PC-9 (cell line): Measurements from ENCODE around the gene SMARCA4. TPM values are rescaled to one million over a fixed set of nuclear protein-coding genes. Genes with fewer than 3 reads are reported as not detected.

Experiments used
- Bru-seq: library from RNA; stranded (reverse); fragments of 400-500 nt; gene quantifications from one replicate; lab custom pipeline; 2021; lab: Mats Ljungman, UMichigan
- BruChase-seq, 2 experiments: library from RNA; stranded (reverse); fragments of 400-500 nt; gene quantifications; one replicate each; lab custom pipeline; 2021; lab: Mats Ljungman, UMichigan
- BruUV-seq: library from RNA; stranded (reverse); fragments of 400-500 nt; replicated peaks from 2 replicates; lab custom pipeline; 2021; lab: Mats Ljungman, UMichigan
- CTCF ChIA-PET: fragments of 300-600 bp; sonication (Branson Sonifier 250); formaldehyde crosslinking; loops from one replicate; lab custom pipeline; 2022; ENCODE audit warnings: antibody characterized with exemption; lab: Charles Lee
- POLR2A ChIA-PET: fragments of 300-600 bp; sonication (Branson Sonifier 250); formaldehyde crosslinking; loops from one replicate; lab custom pipeline; 2022; ENCODE audit warnings: antibody characterized with exemption; ENCODE audit not compliant: unreplicated experiment; lab: Charles Lee
- DNase-seq, 2 experiments: peaks; one replicate each; pipeline versions ENCODE4 v3.0.0 to v3.0.0-alpha.2; 2015 to 2022; ENCODE audit warnings: mixed read lengths in 1 of 2
- H2AFZ ChIP-seq: fragments of 200-600 bp; sonication (generic); 2 replicates; pipeline ENCODE4 v1.8.1; 2017; ENCODE audit warnings: antibody characterized with exemption
- H3F3A ChIP-seq: fragments of 200-600 bp; sonication (generic); 2 replicates; pipeline ENCODE4 v1.8.1; 2017; ENCODE audit warnings: antibody characterized with exemption, mild to moderate bottlenecking, low read depth; ENCODE audit not compliant: insufficient read depth
- H3K27ac ChIP-seq: fragments of 200-600 bp; sonication (generic); 2 replicates; pipeline ENCODE4 v1.6.1; 2016; ENCODE audit warnings: mixed run types
- H3K27me3 ChIP-seq: fragments of 200-600 bp; sonication (generic); 2 replicates; pipeline ENCODE4 v1.6.1; 2016; ENCODE audit warnings: low read depth, mixed run types; ENCODE audit not compliant: insufficient read depth
- H3K36me3 ChIP-seq: fragments of 200-600 bp; sonication (generic); 2 replicates; pipeline ENCODE4 v1.6.1; 2016; ENCODE audit warnings: low read depth, mixed run types
- H3K4me1 ChIP-seq: fragments of 200-600 bp; sonication (generic); replicated peaks from 2 replicates; pipeline ENCODE4 v1.6.1; 2016; ENCODE audit warnings: mixed run types; ENCODE audit not compliant: insufficient read depth
- H3K4me2 ChIP-seq: fragments of 200-600 bp; sonication (generic); 2 replicates; pipeline ENCODE4 v1.6.1; 2017; ENCODE audit warnings: mixed run types
- H3K4me3 ChIP-seq: fragments of 200-600 bp; sonication (generic); 2 replicates; pipeline ENCODE4 v1.6.1; 2016; ENCODE audit warnings: mixed run types
- H3K79me2 ChIP-seq: fragments of 200-600 bp; sonication (generic); 2 replicates; pipeline ENCODE4 v1.6.1; 2017; ENCODE audit warnings: low read depth, mixed run types
- H3K9me2 ChIP-seq: fragments of 200-600 bp; sonication (generic); 2 replicates; pipeline ENCODE4 v1.8.1; 2017; ENCODE audit warnings: mild to moderate bottlenecking; ENCODE audit not compliant: insufficient read depth
- H3K9me3 ChIP-seq: fragments of 200-600 bp; sonication (generic); 2 replicates; pipeline ENCODE4 v1.8.1; 2016; ENCODE audit warnings: low read depth; ENCODE audit not compliant: insufficient read depth
- H4K20me1 ChIP-seq: fragments of 200-600 bp; sonication (generic); 2 replicates; pipeline ENCODE4 v1.8.1; 2017; ENCODE audit not compliant: insufficient read depth
- EZH2 ChIP-seq: fragments of 200-600 bp; sonication (generic); IDR thresholded peaks from 2 replicates; pipeline ENCODE4 v1.8.0; 2017; ENCODE audit warnings: antibody characterized with exemption, low read depth
- intact Hi-C: fragments of 100-400 bp; cut with micrococcal nuclease; formaldehyde crosslinking; loops from one replicate; pipeline ENCODE4 v1.10.0; 2022; ENCODE audit not compliant: unreplicated experiment
- long read RNA-seq: library from polyadenylated mRNA; stranded (forward); transcript quantifications from one replicate; pipeline ENCODE4 v2.0.0, GENCODE V29; 2022
- total RNA-seq: library from RNA; stranded (reverse); gene quantifications from 2 replicates; pipeline ENCODE4 v1.2.3, GENCODE V29; 2021
- TF ChIP-seq, protein P1 (sequence below): fragments of 200-600 bp; sonication (generic); conservative IDR thresholded peaks from 2 replicates; pipeline ENCODE4 v1.6.1; 2017; ENCODE audit warnings: mixed run types, antibody characterized with exemption, mild to moderate bottlenecking, moderate library complexity

The SMARCA4 gene
- total RNA-seq (128 and 136 TPM in 2 replicates), Bru-seq, nascent RNA (percentile 73 among the genes with signal in this experiment), BruChase-seq, experiment 1, labeled RNA remaining after a 2-hour chase (percentile 71 among the genes with signal in this experiment), BruChase-seq, experiment 2, labeled RNA remaining after a 6-hour chase (percentile 79 among the genes with signal in this experiment)
- long read RNA-seq, full-length matches to known transcripts, result 38 of 120 reads
- long read RNA-seq, partial matches to known transcripts, result 49 of 120 reads
- long read RNA-seq, other reads (novel, unspliced or antisense), result 33 of 120 reads

DNA sequence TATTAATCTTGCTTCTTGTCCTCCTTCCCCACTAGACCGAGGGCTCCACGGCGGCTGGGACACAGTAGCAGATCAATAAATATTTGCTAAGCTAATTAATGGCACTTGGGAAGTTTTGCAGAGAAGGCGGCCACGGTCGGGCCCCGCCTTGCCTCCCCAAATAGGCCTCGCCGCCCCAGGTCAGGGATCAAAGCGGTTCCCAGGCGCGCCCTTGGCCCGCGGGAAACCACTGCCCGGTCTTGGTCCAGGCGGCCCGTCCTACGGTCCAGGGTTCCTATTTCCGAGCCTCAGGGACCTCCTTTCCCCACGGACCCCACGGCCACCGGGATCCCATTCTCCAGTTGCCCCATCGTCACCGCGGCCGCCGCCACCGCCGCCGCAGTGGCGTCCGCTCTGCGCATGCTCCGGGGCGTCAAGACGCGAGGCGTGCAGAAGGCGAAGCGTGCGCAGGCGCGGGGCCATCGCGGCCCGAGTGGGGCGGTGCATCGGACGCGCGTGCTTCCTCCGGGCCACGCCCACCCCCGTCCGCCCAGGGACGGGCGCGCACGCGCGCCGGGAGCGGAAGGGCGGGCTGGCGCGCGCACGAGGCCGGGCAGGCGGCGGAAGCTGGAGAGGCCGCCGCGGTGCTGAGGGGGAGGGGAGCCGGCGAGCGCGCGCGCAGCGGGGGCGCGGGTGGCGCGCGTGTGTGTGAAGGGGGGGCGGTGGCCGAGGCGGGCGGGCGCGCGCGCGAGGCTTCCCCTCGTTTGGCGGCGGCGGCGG lies at the start of gene SMARCA4:
SMARCA4 (plus strand) TSS at position 717 of the 759 bp plus-strand sequence. CDS start 23,122 bp downstream, outside the sequence.
- H4K20me1 ChIP-seq, result peaks cover 32% of the 10 kb centered on the region
- peak; percentile 84 to 98 for DNase-seq
- H3K9me2 ChIP-seq, result no peaks in the 10 kb centered on the region
- H3K79me2 ChIP-seq, result peaks cover 61% of the 10 kb centered on the region
- CTCF ChIA-PET, result no interaction called here
- POLR2A ChIA-PET, result interaction anchor here (0.6 to 1.0 kb wide), 2 partner anchors 14 to 21 kb away, joined by 4 to 8 read pairs; no protein-coding TSS in a partner anchor
- peak within 1 kb of the TSS; percentile 60 for H3K27ac ChIP-seq
- TF ChIP-seq, protein P1, sequence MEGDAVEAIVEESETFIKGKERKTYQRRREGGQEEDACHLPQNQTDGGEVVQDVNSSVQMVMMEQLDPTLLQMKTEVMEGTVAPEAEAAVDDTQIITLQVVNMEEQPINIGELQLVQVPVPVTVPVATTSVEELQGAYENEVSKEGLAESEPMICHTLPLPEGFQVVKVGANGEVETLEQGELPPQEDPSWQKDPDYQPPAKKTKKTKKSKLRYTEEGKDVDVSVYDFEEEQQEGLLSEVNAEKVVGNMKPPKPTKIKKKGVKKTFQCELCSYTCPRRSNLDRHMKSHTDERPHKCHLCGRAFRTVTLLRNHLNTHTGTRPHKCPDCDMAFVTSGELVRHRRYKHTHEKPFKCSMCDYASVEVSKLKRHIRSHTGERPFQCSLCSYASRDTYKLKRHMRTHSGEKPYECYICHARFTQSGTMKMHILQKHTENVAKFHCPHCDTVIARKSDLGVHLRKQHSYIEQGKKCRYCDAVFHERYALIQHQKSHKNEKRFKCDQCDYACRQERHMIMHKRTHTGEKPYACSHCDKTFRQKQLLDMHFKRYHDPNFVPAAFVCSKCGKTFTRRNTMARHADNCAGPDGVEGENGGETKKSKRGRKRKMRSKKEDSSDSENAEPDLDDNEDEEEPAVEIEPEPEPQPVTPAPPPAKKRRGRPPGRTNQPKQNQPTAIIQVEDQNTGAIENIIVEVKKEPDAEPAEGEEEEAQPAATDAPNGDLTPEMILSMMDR, result no peak
- no peak for TF ChIP-seq EZH2
- H3K4me2 ChIP-seq, result peak within 1 kb of the TSS; percentile 93
- no peaks in the 10 kb centered on the region for H3K27me3 ChIP-seq
- H3K9me3 ChIP-seq, result no peaks in the 10 kb centered on the region
- H3K4me1 ChIP-seq, result peaks cover 29% of the 10 kb centered on the region
- H3K36me3 ChIP-seq, result no peaks in the 10 kb centered on the region
- peak within 1 kb of the TSS; percentile 81 for H3K4me3 ChIP-seq
- intact Hi-C loops, result loop anchor here (5.0 kb wide), 1 partner anchor 127 kb away; the partner anchor contains the start of gene LDLR
- peaks cover 3% of the 10 kb centered on the region; the same call in 1 of the 2 replicates for H3F3A ChIP-seq
- no TSS peak for BruUV-seq
- peak within 1 kb of the TSS; percentile 87 for H2AFZ ChIP-seq

GRCh38 chr19:10911579-10912363 lies 49.1 kb upstream of the SMARCA4 start:
- Histone ChIP-seq H3K4me2 (no peak overlapping the region), H3K4me1 (peaks cover 12% of the 10 kb centered on the region; the same call in 1 of the 2 replicates), H4K20me1 (peaks cover 4% of the 10 kb centered on the region; the same call in 1 of the 2 replicates), H3F3A (0 out of 2 replicates have a peak, but pooled peaks cover 7% of the 10 kb centered on the region), H3K9me3 (no peaks in the 10 kb centered on the region), H3K4me3 (no peak overlapping the region), H3K79me2 (no peaks in the 10 kb centered on the region), H2AFZ (no peak overlapping the region), H3K27ac (no peak overlapping the region), H3K9me2 (no peaks in the 10 kb centered on the region), H3K27me3 (no peaks in the 10 kb centered on the region), H3K36me3 (peaks cover 12% of the 10 kb centered on the region; the same call in 1 of the 2 replicates)
- intact Hi-C loops, result no loop called here
- ChIA-PET CTCF (interaction anchor here (0.7 kb wide), 1 partner anchor 23 kb away, joined by 3 read pairs; no protein-coding TSS in a partner anchor), POLR2A (interaction anchor here (0.6 kb wide), 1 partner anchor 41 kb away, joined by 4 read pairs; no protein-coding TSS in a partner anchor)
- TF ChIP-seq, protein P1, result no peak
- TF ChIP-seq EZH2, result no peak
- BruUV-seq, result no TSS peak
- DNase-seq, result peak in 1 of 2 experiments; percentile 23
